ENCODE results near the gene LRCH1. TPM values are rescaled to one million over a fixed set of nuclear protein-coding genes. Genes with fewer than 3 reads are reported as not detected.

LRCH1 gene
- total and polyA plus RNA-seq, 4 donors, result 13.4 to 19.0 (median 14.6) TPM

- no peak for DNase-seq (ENCODE audit: low read depth in 4 of 6, low spot score in 6 of 6)
- WGBS (ENCODE audit: insufficient coverage), result no CpG with 5 or more reads among the region's 1 CpG
Observed at GRCh38 chr13:46688306-46688705, 135.3 kb downstream of the LRCH1 start.

GRCh38 chr13:46698014-46698413 lies 145.0 kb downstream of the LRCH1 start:
- peak in 1 of 6 donors; percentile 20 for DNase-seq (ENCODE audit: low read depth in 4 of 6, low spot score in 6 of 6)
- Histone ChIP-seq H3K9me3 (ENCODE audit: control insufficient read depth, insufficient read depth, low read length) (no peaks in the 10 kb centered on the region), H3K27ac (ENCODE audit: low read depth, low read length) (no peak overlapping the region), H3K36me3 (ENCODE audit: control insufficient read depth, insufficient read depth, low read length) (peaks cover 6% of the 10 kb centered on the region), H3K4me3 (ENCODE audit: low read depth, low read length) (no peak overlapping the region), H3K27me3 (ENCODE audit: control insufficient read depth, insufficient read depth, low read length) (no peaks in the 10 kb centered on the region), H3K4me1 (ENCODE audit: control insufficient read depth, insufficient read depth, low read length) (no peaks in the 10 kb centered on the region)
- 69% methylated on average over 2 of the region's 3 CpGs for WGBS (ENCODE audit: insufficient coverage)

More at GRCh38 chr13:46688306-46688705, 135.3 kb downstream of the LRCH1 start:
- Histone ChIP-seq H3K36me3 (ENCODE audit: control insufficient read depth, insufficient read depth, low read length) (no peaks in the 10 kb centered on the region), H3K4me1 (ENCODE audit: control insufficient read depth, insufficient read depth, low read length) (no peaks in the 10 kb centered on the region), H3K9me3 (ENCODE audit: control insufficient read depth, insufficient read depth, low read length) (no peaks in the 10 kb centered on the region), H3K27me3 (ENCODE audit: control insufficient read depth, insufficient read depth, low read length) (no peaks in the 10 kb centered on the region), H3K4me3 (ENCODE audit: low read depth, low read length) (no peak overlapping the region), H3K27ac (ENCODE audit: low read depth, low read length) (no peak overlapping the region)

GRCh38 chr13:46698910-46699460 lies 146.0 kb downstream of the LRCH1 start:
- Histone ChIP-seq H3K4me1 (ENCODE audit: control insufficient read depth, insufficient read depth, low read length) (no peaks in the 10 kb centered on the region), H3K9me3 (ENCODE audit: control insufficient read depth, insufficient read depth, low read length) (no peaks in the 10 kb centered on the region), H3K4me3 (ENCODE audit: low read depth, low read length) (no peak overlapping the region), H3K27me3 (ENCODE audit: control insufficient read depth, insufficient read depth, low read length) (no peaks in the 10 kb centered on the region), H3K27ac (ENCODE audit: low read depth, low read length) (no peak overlapping the region), H3K36me3 (ENCODE audit: control insufficient read depth, insufficient read depth, low read length) (peaks cover 6% of the 10 kb centered on the region)
- WGBS (ENCODE audit: insufficient coverage), result 38% methylated on average over 1 of the region's 6 CpGs
- no peak for DNase-seq (ENCODE audit: low read depth in 4 of 6, low spot score in 6 of 6)

- H3K27ac ChIP-seq (ENCODE audit: low read depth, low read length), result no peak overlapping the region
- peak in 1 of 6 donors; percentile 28 for DNase-seq (ENCODE audit: low read depth in 4 of 6, low spot score in 6 of 6)
- H3K4me3 ChIP-seq (ENCODE audit: low read depth, low read length), result no peak overlapping the region
- 62% methylated on average over 6 of the region's 6 CpGs for WGBS (ENCODE audit: insufficient coverage)
- no peaks in the 10 kb centered on the region for H3K36me3 ChIP-seq (ENCODE audit: control insufficient read depth, insufficient read depth, low read length)
- H3K27me3 ChIP-seq (ENCODE audit: control insufficient read depth, insufficient read depth, low read length), result no peaks in the 10 kb centered on the region
- no peaks in the 10 kb centered on the region for H3K4me1 ChIP-seq (ENCODE audit: control insufficient read depth, insufficient read depth, low read length)
- no peaks in the 10 kb centered on the region for H3K9me3 ChIP-seq (ENCODE audit: control insufficient read depth, insufficient read depth, low read length)
Observed at GRCh38 chr13:46712524-46712923, 159.6 kb downstream of the LRCH1 start.

- H3K9me3 ChIP-seq (ENCODE audit: control insufficient read depth, insufficient read depth, low read length), result no peaks in the 10 kb centered on the region
- no peak overlapping the region for H3K27ac ChIP-seq (ENCODE audit: low read depth, low read length)
- no peaks in the 10 kb centered on the region for H3K27me3 ChIP-seq (ENCODE audit: control insufficient read depth, insufficient read depth, low read length)
- no peak for DNase-seq (ENCODE audit: low read depth in 4 of 6, low spot score in 6 of 6)
- no peaks in the 10 kb centered on the region for H3K4me1 ChIP-seq (ENCODE audit: control insufficient read depth, insufficient read depth, low read length)
- no CpG with 5 or more reads among the region's 3 CpGs for WGBS (ENCODE audit: insufficient coverage)
- H3K36me3 ChIP-seq (ENCODE audit: control insufficient read depth, insufficient read depth, low read length), result no peaks in the 10 kb centered on the region
- H3K4me3 ChIP-seq (ENCODE audit: low read depth, low read length), result no peak overlapping the region
Observed at GRCh38 chr13:46715363-46715762, 162.4 kb downstream of the LRCH1 start.

- no peak overlapping the region for H3K27ac ChIP-seq (ENCODE audit: low read depth, low read length)
- no CpG with 5 or more reads among the region's 1 CpG for WGBS (ENCODE audit: insufficient coverage)
- H3K9me3 ChIP-seq (ENCODE audit: control insufficient read depth, insufficient read depth, low read length), result no peaks in the 10 kb centered on the region
- no peaks in the 10 kb centered on the region for H3K27me3 ChIP-seq (ENCODE audit: control insufficient read depth, insufficient read depth, low read length)
- no peaks in the 10 kb centered on the region for H3K4me1 ChIP-seq (ENCODE audit: control insufficient read depth, insufficient read depth, low read length)
- no peaks in the 10 kb centered on the region for H3K36me3 ChIP-seq (ENCODE audit: control insufficient read depth, insufficient read depth, low read length)
- no peak for DNase-seq (ENCODE audit: low read depth in 4 of 6, low spot score in 6 of 6)
- H3K4me3 ChIP-seq (ENCODE audit: low read depth, low read length), result no peak overlapping the region
Observed at GRCh38 chr13:46716821-46717220, 163.9 kb downstream of the LRCH1 start.

GRCh38 chr13:46717275-46717674 lies 164.3 kb downstream of the LRCH1 start:
- no peaks in the 10 kb centered on the region for H3K4me1 ChIP-seq (ENCODE audit: control insufficient read depth, insufficient read depth, low read length)
- no CpG with 5 or more reads among the region's 4 CpGs for WGBS (ENCODE audit: insufficient coverage)
- H3K36me3 ChIP-seq (ENCODE audit: control insufficient read depth, insufficient read depth, low read length), result no peaks in the 10 kb centered on the region

GRCh38 chr13:46717856-46718255 lies 164.9 kb downstream of the LRCH1 start:
- Histone ChIP-seq H3K27ac (ENCODE audit: low read depth, low read length) (no peak overlapping the region), H3K27me3 (ENCODE audit: control insufficient read depth, insufficient read depth, low read length) (no peaks in the 10 kb centered on the region), H3K36me3 (ENCODE audit: control insufficient read depth, insufficient read depth, low read length) (no peaks in the 10 kb centered on the region), H3K4me3 (ENCODE audit: low read depth, low read length) (no peak overlapping the region), H3K4me1 (ENCODE audit: control insufficient read depth, insufficient read depth, low read length) (no peaks in the 10 kb centered on the region), H3K9me3 (ENCODE audit: control insufficient read depth, insufficient read depth, low read length) (no peaks in the 10 kb centered on the region)
- WGBS (ENCODE audit: insufficient coverage), result no CpG with 5 or more reads among the region's 2 CpGs
- DNase-seq (ENCODE audit: low read depth in 4 of 6, low spot score in 6 of 6), result no peak

More at GRCh38 chr13:46717275-46717674, 164.3 kb downstream of the LRCH1 start:
- Histone ChIP-seq H3K9me3 (ENCODE audit: control insufficient read depth, insufficient read depth, low read length) (no peaks in the 10 kb centered on the region), H3K27ac (ENCODE audit: low read depth, low read length) (no peak overlapping the region), H3K27me3 (ENCODE audit: control insufficient read depth, insufficient read depth, low read length) (no peaks in the 10 kb centered on the region), H3K4me3 (ENCODE audit: low read depth, low read length) (no peak overlapping the region)
- DNase-seq (ENCODE audit: low read depth in 4 of 6, low spot score in 6 of 6), result no peak

- Histone ChIP-seq H3K4me3 (ENCODE audit: low read depth, low read length) (no peak overlapping the region), H3K36me3 (ENCODE audit: control insufficient read depth, insufficient read depth, low read length) (peaks cover 4% of the 10 kb centered on the region), H3K27ac (ENCODE audit: low read depth, low read length) (no peak overlapping the region), H3K4me1 (ENCODE audit: control insufficient read depth, insufficient read depth, low read length) (no peaks in the 10 kb centered on the region), H3K27me3 (ENCODE audit: control insufficient read depth, insufficient read depth, low read length) (no peaks in the 10 kb centered on the region), H3K9me3 (ENCODE audit: control insufficient read depth, insufficient read depth, low read length) (no peaks in the 10 kb centered on the region)
- 89% methylated on average over 8 of the region's 8 CpGs for WGBS (ENCODE audit: insufficient coverage)
- DNase-seq (ENCODE audit: low read depth in 4 of 6, low spot score in 6 of 6), result no peak
Observed at GRCh38 chr13:46720189-46720588, 167.2 kb downstream of the LRCH1 start.

- Histone ChIP-seq H3K4me1 (ENCODE audit: control insufficient read depth, insufficient read depth, low read length) (no peaks in the 10 kb centered on the region), H3K36me3 (ENCODE audit: control insufficient read depth, insufficient read depth, low read length) (peaks cover 4% of the 10 kb centered on the region), H3K27me3 (ENCODE audit: control insufficient read depth, insufficient read depth, low read length) (no peaks in the 10 kb centered on the region), H3K27ac (ENCODE audit: low read depth, low read length) (no peak overlapping the region), H3K9me3 (ENCODE audit: control insufficient read depth, insufficient read depth, low read length) (no peaks in the 10 kb centered on the region), H3K4me3 (ENCODE audit: low read depth, low read length) (no peak overlapping the region)
- peak; percentile 32 to 89 (median 52) for DNase-seq (ENCODE audit: low read depth in 4 of 6, low spot score in 6 of 6)
- WGBS (ENCODE audit: insufficient coverage), result no CpG with 5 or more reads among the region's 4 CpGs
Observed at GRCh38 chr13:46721054-46721453, 168.1 kb downstream of the LRCH1 start.

Data from spinal cord (tissue), 10 donors.